OCI-LY7 (cell line): ENCODE data around the gene FANCB. TPM values are rescaled to one million over a fixed set of nuclear protein-coding genes. Genes with fewer than 3 reads are reported as not detected.

Experiments used
- BruUV-seq: library from RNA; stranded (reverse); fragments of 400-500 nt; replicated peaks from 2 replicates; lab custom pipeline; 2021; lab: Mats Ljungman, UMichigan
- CTCF ChIA-PET: fragments of 300-600 bp; sonication (Branson Sonifier 250); formaldehyde crosslinking; loops from one replicate; lab custom pipeline; 2022; ENCODE audit warnings: antibody characterized with exemption; ENCODE audit not compliant: unreplicated experiment; lab: Charles Lee
- POLR2A ChIA-PET: fragments of 300-600 bp; sonication (Branson Sonifier 250); formaldehyde crosslinking; loops from one replicate; lab custom pipeline; 2022; ENCODE audit warnings: antibody characterized with exemption; lab: Charles Lee
- DNase-seq: peaks from one replicate; pipeline ENCODE4 v3.0.0-alpha.2; 2015; ENCODE audit warnings: low spot score
- H2AFZ ChIP-seq: fragments of 200-600 bp; sonication (generic), shearing (Covaris generic); 2 replicates; pipeline ENCODE4 v1.6.1; 2014; ENCODE audit warnings: mild to moderate bottlenecking, antibody characterized with exemption, low read length, moderate library complexity
- H3K27ac ChIP-seq: fragments of 200-600 bp; sonication (generic); 2 replicates; pipeline ENCODE4 v1.5.1; 2014; ENCODE audit warnings: mixed run types, low read depth, mild to moderate bottlenecking, moderate library complexity, low read length, inconsistent platforms; ENCODE audit not compliant: poor library complexity, severe bottlenecking
- H3K36me3 ChIP-seq: fragments of 200-600 bp; sonication (generic); 2 replicates; pipeline ENCODE4 v1.6.1; 2014; ENCODE audit warnings: mild to moderate bottlenecking, antibody characterized with exemption, low read length, moderate library complexity, mixed read lengths; ENCODE audit not compliant: insufficient read depth
- H3K4me1 ChIP-seq: fragments of 200-600 bp; sonication (generic); 2 replicates; pipeline ENCODE4 v1.5.1; 2014; ENCODE audit warnings: mild to moderate bottlenecking, low read length; ENCODE audit not compliant: insufficient read depth, poor library complexity, severe bottlenecking
- H3K4me2 ChIP-seq: fragments of 200-600 bp; sonication (generic); 2 replicates; pipeline ENCODE4 v1.6.1; 2014; ENCODE audit warnings: mild to moderate bottlenecking, low read length
- H3K4me3 ChIP-seq: fragments of 200-600 bp; sonication (generic); 2 replicates; pipeline ENCODE4 v1.5.1; 2014; ENCODE audit warnings: mild to moderate bottlenecking, low read depth, low read length; ENCODE audit not compliant: poor library complexity, severe bottlenecking
- H3K79me2 ChIP-seq: fragments of 200-600 bp; sonication (generic); 2 replicates; pipeline ENCODE4 v1.6.1; 2016; ENCODE audit warnings: low read depth, mild to moderate bottlenecking, low read length, moderate library complexity, mixed read lengths; ENCODE audit not compliant: insufficient read depth
- H3K9me2 ChIP-seq: fragments of 200-600 bp; sonication (generic); 2 replicates; pipeline ENCODE4 v1.6.1; 2016; ENCODE audit warnings: mild to moderate bottlenecking, low read length, mixed read lengths; ENCODE audit not compliant: insufficient read depth
- H3K9me3 ChIP-seq: fragments of 200-600 bp; sonication (generic); 2 replicates; pipeline ENCODE4 v1.6.1; 2014; ENCODE audit warnings: mild to moderate bottlenecking, mixed run types, low read length, mixed read lengths
- H4K20me1 ChIP-seq: fragments of 200-600 bp; sonication (generic); 2 replicates; pipeline ENCODE4 v1.6.1; 2014; ENCODE audit warnings: mild to moderate bottlenecking, antibody characterized with exemption, low read length, moderate library complexity, mixed read lengths; ENCODE audit not compliant: insufficient read depth
- EZH2phosphoT487 ChIP-seq: fragments of 200-600 bp; sonication (generic); IDR thresholded peaks from 2 replicates; pipeline ENCODE4 v1.6.1; 2018; ENCODE audit warnings: low read depth, borderline replicate concordance, mild to moderate bottlenecking, mixed run types, antibody characterized with exemption, low read length, moderate library complexity, mixed read lengths
- intact Hi-C: fragments of 100-400 bp; cut with micrococcal nuclease; formaldehyde crosslinking; loops from one replicate; pipeline ENCODE4 v1.10.0; 2022; ENCODE audit not compliant: unreplicated experiment
- total RNA-seq, 2 experiments: library from RNA; depleted of rRNA in 1 of 2; stranded (reverse); fragments of >200 nt in 1 of 2; shearing (Covaris generic) in 1 of 2; gene quantifications; 2 replicates each; pipeline ENCODE4 v1.2.3, GENCODE V29; 2014 to 2022
- TF ChIP-seq, protein P1 (sequence below): fragments of 200-600 bp; sonication (generic); conservative IDR thresholded peaks from 2 replicates; pipeline ENCODE4 v1.5.1; 2014; ENCODE audit warnings: mild to moderate bottlenecking, antibody characterized with exemption, low read length, moderate library complexity, mixed read lengths

FANCB gene
- total RNA-seq, 2 experiments from 2014 or later: 15.2 to 23.7 TPM

DNA sequence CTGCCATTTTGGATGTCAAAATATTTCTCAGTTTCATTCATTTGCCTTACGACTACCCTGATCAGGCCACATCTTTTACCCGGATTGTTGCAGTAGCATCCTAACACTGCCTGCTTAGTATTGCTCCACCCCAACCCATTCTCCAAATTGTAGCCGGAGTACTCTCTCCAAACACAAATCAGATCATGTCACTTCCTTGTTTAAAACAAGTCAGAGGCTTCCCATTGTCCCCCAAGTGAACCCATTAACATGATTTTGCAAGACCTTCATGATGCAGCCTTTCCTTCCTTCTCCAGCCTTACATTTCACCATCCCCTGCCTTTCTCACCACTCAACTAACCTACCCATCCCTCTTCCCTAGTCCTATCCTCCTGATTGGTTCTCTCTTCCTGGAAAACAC, 53.1 kb downstream of the FANCB start:
- Histone ChIP-seq H4K20me1 (no peaks in the 10 kb centered on the region), H3K27ac (no peak overlapping the region), H3K4me2 (no peak overlapping the region), H2AFZ (no peak overlapping the region), H3K4me3 (no peak overlapping the region), H3K36me3 (no peaks in the 10 kb centered on the region), H3K4me1 (no peaks in the 10 kb centered on the region), H3K9me3 (no peaks in the 10 kb centered on the region), H3K79me2 (no peaks in the 10 kb centered on the region), H3K9me2 (no peaks in the 10 kb centered on the region)
- BruUV-seq: no TSS peak
- intact Hi-C loops: no loop called here
- TF ChIP-seq EZH2phosphoT487: no peak
- TF ChIP-seq, protein P1, sequence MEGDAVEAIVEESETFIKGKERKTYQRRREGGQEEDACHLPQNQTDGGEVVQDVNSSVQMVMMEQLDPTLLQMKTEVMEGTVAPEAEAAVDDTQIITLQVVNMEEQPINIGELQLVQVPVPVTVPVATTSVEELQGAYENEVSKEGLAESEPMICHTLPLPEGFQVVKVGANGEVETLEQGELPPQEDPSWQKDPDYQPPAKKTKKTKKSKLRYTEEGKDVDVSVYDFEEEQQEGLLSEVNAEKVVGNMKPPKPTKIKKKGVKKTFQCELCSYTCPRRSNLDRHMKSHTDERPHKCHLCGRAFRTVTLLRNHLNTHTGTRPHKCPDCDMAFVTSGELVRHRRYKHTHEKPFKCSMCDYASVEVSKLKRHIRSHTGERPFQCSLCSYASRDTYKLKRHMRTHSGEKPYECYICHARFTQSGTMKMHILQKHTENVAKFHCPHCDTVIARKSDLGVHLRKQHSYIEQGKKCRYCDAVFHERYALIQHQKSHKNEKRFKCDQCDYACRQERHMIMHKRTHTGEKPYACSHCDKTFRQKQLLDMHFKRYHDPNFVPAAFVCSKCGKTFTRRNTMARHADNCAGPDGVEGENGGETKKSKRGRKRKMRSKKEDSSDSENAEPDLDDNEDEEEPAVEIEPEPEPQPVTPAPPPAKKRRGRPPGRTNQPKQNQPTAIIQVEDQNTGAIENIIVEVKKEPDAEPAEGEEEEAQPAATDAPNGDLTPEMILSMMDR: no peak
- ChIA-PET POLR2A (no interaction called here), CTCF (no interaction called here)
- DNase-seq: no peak

DNA sequence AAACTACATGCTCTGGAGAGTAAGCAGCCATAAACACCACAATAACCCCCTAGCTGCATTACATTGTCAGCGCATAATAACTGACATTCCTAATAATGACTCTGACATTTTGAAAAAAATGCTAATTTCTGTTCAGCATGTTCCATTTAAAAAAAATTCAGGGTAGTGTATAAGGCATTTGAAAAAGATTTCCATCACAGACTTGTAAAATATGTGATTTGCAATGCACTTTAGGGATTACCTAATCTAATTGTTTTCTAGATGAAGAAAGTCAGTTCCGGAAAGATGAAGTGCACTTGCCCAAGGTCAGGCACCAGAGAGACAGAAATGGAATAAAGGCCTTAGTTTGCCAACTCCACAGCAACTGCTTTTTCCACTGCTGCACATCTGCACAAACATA, 55.3 kb downstream of the FANCB start:
- DNase-seq: no peak
- Histone ChIP-seq H3K4me1 (no peaks in the 10 kb centered on the region), H3K79me2 (no peaks in the 10 kb centered on the region), H4K20me1 (no peaks in the 10 kb centered on the region), H3K4me2 (no peak overlapping the region), H2AFZ (no peak overlapping the region), H3K36me3 (no peaks in the 10 kb centered on the region), H3K4me3 (no peak overlapping the region), H3K9me2 (no peaks in the 10 kb centered on the region), H3K9me3 (no peaks in the 10 kb centered on the region), H3K27ac (no peak overlapping the region)
- ChIA-PET POLR2A (interaction anchor here (0.7 to 0.9 kb wide), 3 partner anchors 27 to 684 kb away, joined by 4 to 5 read pairs (median 4); no protein-coding TSS in a partner anchor), CTCF (no interaction called here)
- BruUV-seq: no TSS peak
- intact Hi-C loops: no loop called here
- TF ChIP-seq, protein P1: no peak
- TF ChIP-seq EZH2phosphoT487: no peak

DNA sequence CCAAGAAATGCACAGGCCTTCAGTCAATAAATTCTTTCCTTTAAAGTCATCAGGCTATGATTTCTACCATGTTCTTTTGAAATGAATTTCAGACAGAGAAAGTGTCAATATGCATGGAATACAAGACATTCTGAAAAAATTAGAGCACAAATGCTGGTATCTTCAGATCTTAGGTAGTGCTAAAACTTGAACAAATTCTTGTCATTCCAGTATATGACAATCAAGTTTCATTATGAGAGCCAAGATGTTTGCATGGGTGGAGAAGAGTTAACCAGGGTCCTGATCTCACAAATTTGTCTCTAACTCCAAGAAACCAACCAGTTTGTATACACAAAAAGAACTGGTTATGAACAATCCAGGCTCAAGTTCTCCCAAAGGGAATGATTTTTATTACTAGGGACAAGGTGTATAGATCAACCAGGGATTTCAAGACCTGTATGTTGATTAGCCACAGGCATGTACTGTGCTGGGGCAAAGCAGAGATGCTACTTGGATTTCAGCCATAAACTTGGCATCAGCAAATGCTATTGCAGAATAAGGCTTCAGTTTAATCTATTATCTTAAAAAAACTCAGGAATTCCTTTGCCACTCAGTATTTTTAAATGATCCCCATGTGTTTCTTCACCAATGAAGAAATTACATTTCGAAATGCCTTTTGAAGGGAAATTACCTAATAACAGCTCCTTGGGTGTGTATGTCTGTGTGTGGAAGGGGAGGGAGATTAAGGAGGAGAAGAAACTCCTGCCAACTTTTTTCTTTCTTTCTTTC, 69.7 kb downstream of the FANCB start:
- Histone ChIP-seq H3K4me1 (no peaks in the 10 kb centered on the region), H4K20me1 (no peaks in the 10 kb centered on the region), H3K9me2 (no peaks in the 10 kb centered on the region), H3K4me2 (no peak overlapping the region), H3K9me3 (no peaks in the 10 kb centered on the region), H3K4me3 (no peak overlapping the region), H3K27ac (no peak overlapping the region), H2AFZ (no peak overlapping the region), H3K79me2 (no peaks in the 10 kb centered on the region), H3K36me3 (no peaks in the 10 kb centered on the region)
- no peak for TF ChIP-seq EZH2phosphoT487
- TF ChIP-seq, protein P1: no peak
- DNase-seq: no peak
- CTCF ChIA-PET: no interaction called here
- no TSS peak for BruUV-seq
- intact Hi-C loops: no loop called here
- POLR2A ChIA-PET: no interaction called here
